PFSK-1 (cell line): ENCODE data around the gene CACNA2D4.

ENCODE experiments used
- FOXP2 ChIP-seq: optimal IDR thresholded peaks from 2 replicates; pipeline ENCODE3; 2011; ENCODE audit warnings: borderline replicate concordance, control low read depth, inconsistent platforms; ENCODE audit not compliant: insufficient read depth; ENCODE audit errors: extremely low read length, extremely low read depth
- POLR2AphosphoS5 ChIP-seq: IDR thresholded peaks from 2 replicates; pipeline ENCODE4 v1.6.1; 2012; ENCODE audit warnings: low read depth, mild to moderate bottlenecking, control low read depth, low read length, moderate library complexity
- SIN3A ChIP-seq: IDR thresholded peaks from 2 replicates; pipeline ENCODE4 v1.6.1; 2012; ENCODE audit warnings: mild to moderate bottlenecking, low read length, moderate library complexity, borderline replicate concordance; ENCODE audit not compliant: insufficient read depth
- TAF1 ChIP-seq: IDR thresholded peaks from 2 replicates; pipeline ENCODE4 v1.6.1; 2012; ENCODE audit warnings: low read length, control low read depth, borderline replicate concordance; ENCODE audit not compliant: insufficient read depth
- TF ChIP-seq, protein P1 (sequence below), 2 experiments: IDR thresholded peaks; 2 replicates each; pipeline versions ENCODE4 v1.6.1 to v1.8.0; 2011 to 2012; ENCODE audit warnings: low read depth in 2 of 2, low read length in 2 of 2, control low read depth in 1 of 2, inconsistent platforms in 1 of 2, mild to moderate bottlenecking in 1 of 2, moderate library complexity in 1 of 2; ENCODE audit not compliant: insufficient read depth in 1 of 2

Gene CACNA2D4

DNA sequence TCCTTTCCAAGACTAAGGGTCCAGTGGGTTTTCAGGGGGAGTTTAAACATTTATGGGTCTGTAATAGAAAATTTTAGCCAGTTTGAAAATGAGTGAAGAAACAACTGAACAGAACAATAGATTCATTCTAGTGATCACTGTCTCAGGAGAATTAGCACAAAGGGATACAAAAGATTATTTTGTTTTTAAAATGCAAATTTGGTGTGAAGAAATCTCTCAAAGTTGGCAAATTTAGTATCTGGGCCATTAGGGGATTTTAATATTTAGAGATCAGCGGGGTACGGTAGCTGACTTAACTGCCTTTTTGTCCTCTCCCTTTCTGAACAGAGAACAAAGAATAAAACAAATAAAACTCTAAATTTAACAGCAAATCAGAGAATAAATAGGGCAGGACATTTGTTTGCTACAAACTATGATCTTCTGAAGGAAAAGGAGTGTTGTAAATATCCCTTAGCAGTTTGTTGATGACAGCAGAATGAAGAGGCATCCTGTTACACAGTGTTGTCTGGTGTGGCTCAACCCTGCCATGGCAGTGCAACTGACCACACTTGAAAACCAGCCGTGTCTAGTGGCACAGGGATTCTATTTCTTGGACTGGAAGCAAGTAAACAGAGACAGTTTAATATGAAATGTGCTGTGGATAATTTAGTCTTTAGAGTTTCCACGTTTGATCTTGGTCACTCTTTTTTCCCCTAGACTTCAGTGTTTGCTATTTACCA is 144.4 kb downstream of the CACNA2D4 start:
- TF ChIP-seq FOXP2: no peak
- TF ChIP-seq TAF1: no peak
- TF ChIP-seq POLR2AphosphoS5: no peak
- TF ChIP-seq, protein P1, sequence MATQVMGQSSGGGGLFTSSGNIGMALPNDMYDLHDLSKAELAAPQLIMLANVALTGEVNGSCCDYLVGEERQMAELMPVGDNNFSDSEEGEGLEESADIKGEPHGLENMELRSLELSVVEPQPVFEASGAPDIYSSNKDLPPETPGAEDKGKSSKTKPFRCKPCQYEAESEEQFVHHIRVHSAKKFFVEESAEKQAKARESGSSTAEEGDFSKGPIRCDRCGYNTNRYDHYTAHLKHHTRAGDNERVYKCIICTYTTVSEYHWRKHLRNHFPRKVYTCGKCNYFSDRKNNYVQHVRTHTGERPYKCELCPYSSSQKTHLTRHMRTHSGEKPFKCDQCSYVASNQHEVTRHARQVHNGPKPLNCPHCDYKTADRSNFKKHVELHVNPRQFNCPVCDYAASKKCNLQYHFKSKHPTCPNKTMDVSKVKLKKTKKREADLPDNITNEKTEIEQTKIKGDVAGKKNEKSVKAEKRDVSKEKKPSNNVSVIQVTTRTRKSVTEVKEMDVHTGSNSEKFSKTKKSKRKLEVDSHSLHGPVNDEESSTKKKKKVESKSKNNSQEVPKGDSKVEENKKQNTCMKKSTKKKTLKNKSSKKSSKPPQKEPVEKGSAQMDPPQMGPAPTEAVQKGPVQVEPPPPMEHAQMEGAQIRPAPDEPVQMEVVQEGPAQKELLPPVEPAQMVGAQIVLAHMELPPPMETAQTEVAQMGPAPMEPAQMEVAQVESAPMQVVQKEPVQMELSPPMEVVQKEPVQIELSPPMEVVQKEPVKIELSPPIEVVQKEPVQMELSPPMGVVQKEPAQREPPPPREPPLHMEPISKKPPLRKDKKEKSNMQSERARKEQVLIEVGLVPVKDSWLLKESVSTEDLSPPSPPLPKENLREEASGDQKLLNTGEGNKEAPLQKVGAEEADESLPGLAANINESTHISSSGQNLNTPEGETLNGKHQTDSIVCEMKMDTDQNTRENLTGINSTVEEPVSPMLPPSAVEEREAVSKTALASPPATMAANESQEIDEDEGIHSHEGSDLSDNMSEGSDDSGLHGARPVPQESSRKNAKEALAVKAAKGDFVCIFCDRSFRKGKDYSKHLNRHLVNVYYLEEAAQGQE (IDR thresholded peaks at IDR 0.05; ENCODE audit: insufficient read depth in 1 of 2, low read depth in 2 of 2, low read length in 2 of 2): no peak
- TF ChIP-seq SIN3A: no peak

DNA sequence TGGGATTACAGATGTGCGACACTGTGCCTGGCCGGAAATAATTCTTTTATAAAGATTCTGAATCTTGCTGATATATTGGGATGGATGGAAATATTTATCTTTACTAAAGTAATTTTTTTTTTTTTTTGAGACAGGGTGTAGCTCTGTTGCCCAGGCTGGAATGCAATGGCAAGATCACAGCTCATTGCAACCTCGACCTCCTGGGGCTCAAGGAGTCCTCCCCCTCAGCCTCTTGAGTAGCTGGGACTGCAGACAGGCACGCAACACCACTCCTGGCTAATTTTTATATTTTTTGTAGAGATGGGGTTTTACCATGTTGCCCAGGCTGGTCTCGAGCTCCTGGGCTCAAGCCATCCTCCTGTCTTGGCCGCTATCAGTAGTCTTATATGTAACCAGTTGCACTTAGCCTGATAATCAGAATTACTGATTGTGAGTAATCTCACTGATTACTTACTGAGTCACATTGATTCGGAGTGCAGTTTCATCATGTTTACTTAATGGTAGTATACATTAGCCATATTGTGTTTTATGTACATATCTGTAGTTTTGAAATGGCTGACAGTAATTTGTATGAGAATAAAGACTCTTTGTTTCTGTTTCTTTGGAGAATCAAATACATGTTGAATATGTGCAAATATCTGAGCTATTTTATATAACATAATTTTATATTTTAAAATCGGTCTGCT is 148.5 kb downstream of the CACNA2D4 start:
- TF ChIP-seq TAF1 (no peak), POLR2AphosphoS5 (no peak), SIN3A (no peak), FOXP2 (no peak)
- TF ChIP-seq, protein P1 (IDR thresholded peaks at IDR 0.05; ENCODE audit: insufficient read depth in 1 of 2, low read depth in 2 of 2, low read length in 2 of 2): no peak

- TF ChIP-seq POLR2AphosphoS5 (no peak), FOXP2 (no peak), TAF1 (no peak), SIN3A (no peak)
- TF ChIP-seq, protein P1 (IDR thresholded peaks at IDR 0.05; ENCODE audit: insufficient read depth in 1 of 2, low read depth in 2 of 2, low read length in 2 of 2): no peak
These were observed 149.8 kb downstream of the CACNA2D4 start for GRCh38 chr12:1768615-1769014.

- TF ChIP-seq FOXP2 (no peak), SIN3A (no peak), POLR2AphosphoS5 (no peak), TAF1 (no peak)
- TF ChIP-seq, protein P1 (IDR thresholded peaks at IDR 0.05; ENCODE audit: insufficient read depth in 1 of 2, low read depth in 2 of 2, low read length in 2 of 2): no peak
These were observed 150.9 kb downstream of the CACNA2D4 start for GRCh38 chr12:1767407-1768090.
